ENCODE results near the gene ST6GALNAC6.

Gene ST6GALNAC6

DNA sequence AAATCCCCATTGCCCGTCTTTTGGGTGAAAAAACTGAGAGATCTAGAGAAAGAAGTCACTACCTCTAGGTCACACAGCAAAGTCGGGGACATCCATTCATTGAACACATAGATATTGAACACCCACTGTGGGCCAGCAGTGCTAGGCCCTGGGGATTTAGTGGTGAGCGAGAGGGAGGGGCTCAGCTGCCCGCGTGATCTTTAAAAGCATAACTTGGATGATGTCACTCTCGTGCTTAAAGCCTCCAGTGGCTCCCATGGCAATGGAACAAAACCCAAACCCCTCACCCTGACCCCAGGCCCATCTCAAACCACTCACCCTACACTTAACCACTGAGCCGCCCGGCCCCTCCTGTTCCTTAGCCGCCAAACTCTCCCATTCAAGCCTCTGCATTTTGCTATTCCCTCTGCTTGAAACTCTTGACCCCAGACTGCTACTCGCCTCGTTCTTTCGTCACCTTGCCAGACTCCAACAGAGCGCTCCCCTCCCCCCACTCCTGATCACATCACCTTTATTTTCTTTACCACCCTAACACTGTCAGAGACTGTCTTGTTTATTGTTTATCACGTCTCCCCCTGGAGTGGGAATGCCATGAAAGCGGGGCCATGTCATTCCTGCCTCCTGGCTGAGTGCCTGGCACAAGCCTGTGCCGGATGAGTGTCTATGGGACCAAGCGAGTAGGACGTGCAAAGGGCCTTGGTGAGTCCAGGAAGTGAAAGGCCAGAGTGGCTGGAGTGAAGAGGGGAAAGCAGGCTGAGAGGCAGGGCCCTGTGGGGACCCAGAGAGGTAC lies 31.9 kb upstream of the ST6GALNAC6 start:
- peak; percentile 69 for DNase-seq

DNA sequence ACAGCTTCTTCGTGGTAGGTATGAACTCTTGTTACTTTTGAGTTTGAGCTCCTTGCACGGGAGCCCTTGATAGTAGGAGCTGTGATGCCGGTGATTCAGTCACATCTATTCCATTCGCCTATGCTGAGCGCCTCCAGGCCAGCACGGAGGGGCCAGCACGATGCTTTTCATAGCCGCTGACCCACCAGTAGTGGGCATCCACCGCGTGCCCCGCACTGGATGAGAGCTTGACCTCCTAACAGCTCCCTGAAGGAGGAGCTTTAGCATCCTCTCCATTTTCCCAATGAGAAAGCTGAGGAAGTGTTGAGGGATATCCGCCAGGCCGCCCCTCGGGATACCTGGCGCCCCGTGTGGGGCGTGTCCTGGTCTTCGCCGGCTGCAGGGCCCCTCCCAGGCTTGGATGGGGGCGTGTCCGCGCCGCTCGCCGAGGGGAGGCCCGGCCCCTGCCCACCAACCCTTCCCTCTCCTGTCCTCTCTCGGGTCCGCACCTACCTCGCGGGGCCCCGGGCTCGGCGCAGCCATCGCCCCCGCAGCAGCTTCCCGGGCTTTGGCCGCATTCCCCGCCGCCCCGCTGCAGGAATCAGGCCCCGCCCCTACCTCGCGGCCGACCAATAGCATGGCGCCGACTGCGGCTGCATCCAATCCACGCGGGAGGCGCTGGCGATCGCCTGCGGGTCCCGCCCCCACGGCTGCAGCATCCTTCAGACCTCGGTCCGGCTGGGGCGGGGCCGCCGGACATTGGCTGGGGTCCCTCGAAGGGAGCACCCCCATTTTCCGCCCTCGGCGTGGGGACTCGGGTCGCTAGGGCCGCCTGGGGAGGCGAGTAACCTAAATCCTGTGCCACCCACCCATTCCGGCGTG lies 31.1 kb upstream of the ST6GALNAC6 start, which contains the start of gene PIP5KL1:
TSS of gene PIP5KL1 (minus strand) at position 547 of the 861 bp plus-strand sequence. CDS start at position 522, 25 bp downstream.
- DNase-seq: peak; percentile 66

DNA sequence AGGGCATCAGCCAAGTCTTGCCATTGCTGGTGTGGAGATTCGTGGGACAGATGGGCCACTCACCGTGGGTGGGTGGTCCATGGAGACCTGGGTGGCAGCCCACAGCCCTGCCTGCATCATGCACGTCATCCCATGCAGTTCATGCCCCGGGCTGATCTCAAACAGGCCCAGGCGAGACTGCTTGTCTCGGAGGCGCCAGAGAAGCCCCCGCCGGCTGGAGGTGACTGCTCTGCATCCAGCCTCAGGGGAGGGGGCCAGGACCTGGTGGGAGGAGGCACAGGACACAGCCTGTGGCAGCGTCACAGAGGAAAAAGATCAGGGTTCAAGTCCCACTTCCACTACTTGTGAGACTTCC lies 30.2 kb upstream of the ST6GALNAC6 start:
- DNase-seq: no peak

- no peak for DNase-seq
Observed at GRCh38 chr9:127928676-127929624, 29.5 kb upstream of the ST6GALNAC6 start.

GRCh38 chr9:127927988-127928675 lies 28.7 kb upstream of the ST6GALNAC6 start:
- no peak for DNase-seq

GRCh38 chr9:127927201-127927987 lies 28.0 kb upstream of the ST6GALNAC6 start:
- DNase-seq: no peak

DNA sequence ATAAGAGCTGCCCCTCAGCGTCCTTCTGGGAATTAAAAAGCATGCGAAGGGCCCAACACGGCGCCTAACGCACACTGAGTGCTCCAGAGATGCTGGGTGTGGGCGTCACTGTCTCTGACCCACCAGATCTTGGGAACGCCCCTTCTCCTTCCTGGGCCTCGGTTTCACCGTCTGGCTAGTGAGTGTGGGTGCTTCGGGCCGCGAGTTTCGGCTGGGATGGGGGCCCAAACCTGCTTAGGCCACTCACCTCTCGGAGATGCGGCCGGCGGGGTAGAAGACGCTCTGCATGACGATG lies 27.4 kb upstream of the ST6GALNAC6 start:
- DNase-seq: no peak

- DNase-seq: no peak
Observed at GRCh38 chr9:127925959-127926905, 26.8 kb upstream of the ST6GALNAC6 start.

- DNase-seq: no peak
Observed at GRCh38 chr9:127924736-127925444, 25.5 kb upstream of the ST6GALNAC6 start.

GRCh38 chr9:127923771-127924170 lies 24.4 kb upstream of the ST6GALNAC6 start:
- DNase-seq: no peak

GRCh38 chr9:127923046-127923445 lies 23.6 kb upstream of the ST6GALNAC6 start:
- no peak for DNase-seq

- no peak for DNase-seq
Observed at GRCh38 chr9:127921557-127922120, 22.2 kb upstream of the ST6GALNAC6 start.

- no peak for DNase-seq
Observed at GRCh38 chr9:127920794-127921193, 21.4 kb upstream of the ST6GALNAC6 start.

DNA sequence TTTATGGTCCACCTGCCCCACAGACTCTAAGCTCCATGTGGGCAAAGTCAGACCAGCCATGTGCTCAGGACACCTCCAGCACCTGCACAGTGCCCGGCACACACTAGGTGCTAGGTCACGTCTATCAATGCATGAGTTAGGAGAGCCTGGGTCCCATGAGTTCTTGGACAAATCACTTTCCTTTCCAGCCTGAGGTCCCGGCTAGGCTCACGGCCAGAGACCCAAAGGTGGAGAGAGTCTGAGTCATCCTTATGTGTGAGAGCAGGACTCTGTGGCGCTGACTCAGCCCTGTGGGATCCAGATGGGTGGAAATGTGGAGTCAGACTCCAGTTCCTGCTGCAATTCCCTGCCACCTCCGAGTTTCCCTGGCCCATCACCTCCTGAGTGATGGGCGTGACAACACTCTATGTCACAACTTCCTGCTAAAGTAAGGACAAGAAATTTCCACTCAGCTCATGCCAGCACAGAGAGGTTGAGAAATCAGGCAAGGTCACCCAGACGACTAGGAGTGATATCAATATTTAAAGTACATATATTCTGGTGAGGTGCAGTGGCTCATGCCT lies 19.9 kb upstream of the ST6GALNAC6 start:
- no peak for DNase-seq

DNA sequence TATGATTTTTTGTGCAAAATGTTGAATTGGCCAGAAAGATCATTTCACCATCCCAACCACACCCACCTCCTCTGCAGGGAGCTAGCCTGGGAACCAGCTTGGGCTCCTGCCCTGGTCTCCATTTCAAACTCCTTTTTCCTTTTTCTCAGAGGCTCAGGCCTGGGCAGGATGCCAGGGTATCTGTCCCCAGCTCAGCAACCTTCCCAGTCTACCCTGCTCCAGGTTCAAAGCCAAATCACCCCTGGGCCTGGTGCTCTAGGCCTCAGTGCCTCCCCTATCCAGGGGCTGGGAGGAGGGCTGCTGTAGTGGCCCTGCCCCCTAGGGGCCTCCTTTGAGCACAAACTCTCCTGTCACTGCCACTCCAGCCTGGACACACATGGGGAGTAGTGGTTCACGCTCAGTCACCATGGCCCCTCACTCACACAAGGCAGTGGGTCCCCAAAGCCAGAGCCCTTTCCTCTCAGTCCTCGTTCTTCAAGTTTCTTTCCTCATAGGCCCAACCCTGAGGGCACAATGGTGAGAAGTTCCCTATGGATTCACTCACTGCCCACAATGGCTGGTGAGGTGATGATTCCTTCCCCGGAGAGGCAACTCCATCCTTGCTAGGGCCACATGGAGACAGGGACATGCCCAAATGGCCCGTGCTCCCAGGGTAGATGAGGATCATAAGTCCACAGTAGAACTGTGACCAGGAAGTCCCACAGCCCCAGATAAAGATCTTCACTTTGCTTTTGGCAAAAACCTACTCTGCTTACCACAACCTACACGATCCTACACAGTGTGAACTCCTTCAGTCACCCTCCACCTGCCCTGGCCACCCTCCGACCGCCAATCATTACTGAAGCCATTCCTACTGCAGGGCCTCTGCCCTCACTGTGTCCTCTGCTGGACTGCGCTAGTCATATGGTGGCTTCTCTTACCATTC lies 19.0 kb upstream of the ST6GALNAC6 start:
- DNase-seq: no peak

DNA sequence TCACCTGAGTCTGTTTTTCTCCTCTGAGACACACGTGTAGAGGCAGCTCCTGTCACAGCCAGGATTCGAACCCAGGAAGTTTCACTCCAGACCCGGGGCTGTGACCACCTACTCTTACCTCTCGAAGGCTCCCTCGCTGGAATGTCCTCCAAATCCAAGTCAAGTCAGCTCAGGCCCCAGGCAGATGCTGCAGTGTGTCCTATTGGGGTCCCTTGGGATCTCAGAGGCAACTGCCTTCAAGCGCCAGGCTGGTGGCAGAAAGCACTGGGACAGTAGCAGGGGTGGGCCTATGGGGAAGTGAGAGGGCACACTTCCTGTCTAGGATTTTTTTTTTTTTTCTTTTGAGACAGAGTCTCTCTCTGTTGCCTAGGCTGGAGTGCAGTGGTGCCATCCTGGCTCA lies 18.2 kb upstream of the ST6GALNAC6 start:
- no peak for DNase-seq

DNA sequence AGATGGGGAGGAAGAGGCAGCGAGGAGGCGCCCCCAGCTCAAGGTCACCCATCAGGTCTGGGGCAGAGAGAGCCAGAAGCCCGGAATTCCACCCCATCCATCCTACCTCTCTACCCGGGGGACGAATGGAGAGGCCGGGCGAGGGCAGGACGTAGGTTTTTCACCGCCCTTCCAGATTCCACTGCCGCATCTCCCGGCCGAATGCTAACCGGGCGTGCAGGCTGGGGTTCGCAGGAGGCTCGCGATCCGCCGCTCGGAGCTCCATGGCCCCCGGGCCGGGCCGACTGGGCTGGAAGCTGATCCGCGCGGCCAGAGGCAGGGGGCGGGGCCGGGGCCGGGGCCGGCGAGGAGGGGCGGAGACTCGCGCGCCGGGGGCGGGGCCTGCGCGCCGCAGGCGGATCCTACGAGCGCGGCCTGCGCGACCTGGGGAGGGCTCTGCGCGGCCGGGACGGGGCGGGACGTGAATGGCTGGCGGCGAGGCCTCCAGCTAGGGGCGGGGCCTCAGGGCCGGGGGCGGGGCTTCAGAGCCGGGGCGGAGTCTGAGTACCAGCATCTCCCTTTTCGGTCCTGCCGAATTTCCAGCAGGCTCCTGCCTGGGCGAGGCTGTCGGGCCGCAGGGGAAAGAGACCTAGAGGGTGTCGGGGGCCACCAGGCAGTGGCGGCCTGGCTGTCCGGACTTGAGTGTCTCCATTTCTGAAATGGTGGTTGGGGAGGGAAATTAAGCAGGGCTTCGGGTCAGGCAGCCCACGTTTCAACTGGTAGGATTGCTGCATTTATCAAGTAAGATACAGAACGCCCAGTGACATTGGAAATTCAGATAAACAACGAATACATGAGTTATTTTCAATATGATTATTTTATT lies 17.5 kb upstream of the ST6GALNAC6 start, which contains the start of gene ST6GALNAC4:
TSS of gene ST6GALNAC4 (minus strand) at position 322 of the 862 bp plus-strand sequence. CDS start 622 bp downstream, outside the sequence.
- peak; percentile 47 for DNase-seq

All from DMS79 (cell line).